Tibial artery (tissue), 4 donors: ENCODE measurements around the gene PDE7B.
A peak's percentile ranks its signal among the peaks of the same experiment; 100 is the strongest.

Experiments used
- DNase-seq, 2 donors: peaks; one replicate each; pipeline ENCODE4 v3.0.0-alpha.2; 2019
- H3K27ac ChIP-seq, 2 donors: fragments of 200-600 bp; sonication (generic) in 1 of 2; 1 replicate in 1 of 2; 2 replicates in 1 of 2; pipeline ENCODE4 v1.5.1; 2018 to 2019; ENCODE audit warnings: mild to moderate bottlenecking in 1 of 2
- H3K27me3 ChIP-seq, 2 donors: fragments of 200-600 bp; sonication (generic) in 1 of 2; one replicate each; pipeline versions ENCODE4 v1.5.1 to v1.6.0; 2016 to 2019
- H3K36me3 ChIP-seq, 3 donors: fragments of 200-600 bp; sonication (generic) in 2 of 3; one replicate each; pipeline ENCODE4 v1.5.1; 2016 to 2019; ENCODE audit warnings: mild to moderate bottlenecking in 2 of 3
- H3K4me1 ChIP-seq, 4 donors: fragments of 200-600 bp; sonication (generic) in 2 of 4; 1 replicate in 3 of 4; 2 replicates in 1 of 4; pipeline ENCODE4 v1.5.1; 2016 to 2019
- H3K4me3 ChIP-seq, 2 donors: fragments of 200-600 bp; sonication (generic) in 1 of 2; 1 replicate in 1 of 2; 2 replicates in 1 of 2; pipeline ENCODE4 v1.5.1; 2018 to 2019; ENCODE audit warnings: mild to moderate bottlenecking in 2 of 2
- H3K9me3 ChIP-seq, 3 donors: fragments of 200-600 bp; sonication (generic) in 1 of 3; one replicate each; pipeline ENCODE4 v1.5.1; 2016 to 2019
- intact Hi-C: fragments of 100-400 bp; cut with DNase I; formaldehyde crosslinking; loops from one replicate; pipeline ENCODE4 v1.15.0; 2023; ENCODE audit warnings: low total_unique reads
- TF ChIP-seq, protein P1 (sequence below), 2 experiments: fragments of 200-600 bp in 1 of 2; fragments of 450-650 bp in 1 of 2; IDR thresholded peaks; one replicate each; pipeline ENCODE4 v1.5.1; 2017 to 2019; ENCODE audit warnings: antibody characterized with exemption in 2 of 2, mild to moderate bottlenecking in 1 of 2, moderate library complexity in 1 of 2

PDE7B gene

DNA sequence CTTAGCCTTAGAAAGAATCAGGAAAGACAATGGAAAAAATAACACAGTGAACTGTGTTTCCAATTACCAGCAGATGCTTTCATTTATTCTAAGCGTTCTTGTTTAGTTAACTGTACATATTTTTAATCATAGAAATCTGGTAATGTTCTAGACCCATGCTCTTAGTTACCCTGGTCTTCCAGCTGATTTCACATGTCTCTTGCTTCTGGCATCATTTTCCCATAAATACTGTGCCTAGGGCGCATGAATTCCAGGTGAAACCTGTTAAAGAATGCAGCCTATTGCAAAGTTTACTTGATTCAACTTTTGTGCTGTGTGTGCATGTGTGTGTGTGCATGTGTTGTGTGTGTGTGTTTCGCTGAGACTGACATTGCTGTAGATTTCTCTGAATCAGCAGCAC is 178.6 kb downstream of the PDE7B start:
- TF ChIP-seq, protein P1, sequence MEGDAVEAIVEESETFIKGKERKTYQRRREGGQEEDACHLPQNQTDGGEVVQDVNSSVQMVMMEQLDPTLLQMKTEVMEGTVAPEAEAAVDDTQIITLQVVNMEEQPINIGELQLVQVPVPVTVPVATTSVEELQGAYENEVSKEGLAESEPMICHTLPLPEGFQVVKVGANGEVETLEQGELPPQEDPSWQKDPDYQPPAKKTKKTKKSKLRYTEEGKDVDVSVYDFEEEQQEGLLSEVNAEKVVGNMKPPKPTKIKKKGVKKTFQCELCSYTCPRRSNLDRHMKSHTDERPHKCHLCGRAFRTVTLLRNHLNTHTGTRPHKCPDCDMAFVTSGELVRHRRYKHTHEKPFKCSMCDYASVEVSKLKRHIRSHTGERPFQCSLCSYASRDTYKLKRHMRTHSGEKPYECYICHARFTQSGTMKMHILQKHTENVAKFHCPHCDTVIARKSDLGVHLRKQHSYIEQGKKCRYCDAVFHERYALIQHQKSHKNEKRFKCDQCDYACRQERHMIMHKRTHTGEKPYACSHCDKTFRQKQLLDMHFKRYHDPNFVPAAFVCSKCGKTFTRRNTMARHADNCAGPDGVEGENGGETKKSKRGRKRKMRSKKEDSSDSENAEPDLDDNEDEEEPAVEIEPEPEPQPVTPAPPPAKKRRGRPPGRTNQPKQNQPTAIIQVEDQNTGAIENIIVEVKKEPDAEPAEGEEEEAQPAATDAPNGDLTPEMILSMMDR (IDR thresholded peaks at IDR 0.05): no peak
- no peak for DNase-seq
- intact Hi-C loops: no loop called here

DNA sequence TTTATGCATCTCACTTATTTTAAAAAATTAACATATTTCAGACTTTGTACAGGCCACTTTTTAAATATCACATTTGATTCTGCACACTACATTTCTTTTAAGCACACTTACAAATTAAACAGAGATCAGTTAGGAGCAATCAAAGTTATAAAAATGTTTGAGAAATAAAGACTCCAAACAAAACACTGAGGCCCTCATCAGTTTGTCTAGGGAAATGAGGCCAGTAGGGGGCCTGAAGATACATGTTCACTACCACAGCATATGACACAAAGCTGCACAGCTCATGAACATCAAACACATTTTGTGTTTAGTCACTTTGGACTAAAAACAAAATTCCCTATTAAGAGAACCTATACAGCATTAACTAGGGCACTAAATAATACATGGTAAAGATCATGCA is 180.5 kb downstream of the PDE7B start:
- TF ChIP-seq, protein P1 (IDR thresholded peaks at IDR 0.05): peak in 1 of 2 experiments; percentile 15
- intact Hi-C loops: no loop called here
- H3K9me3 ChIP-seq: no peaks in the 10 kb centered on the region
- no peak for DNase-seq
- H3K27me3 ChIP-seq: no peaks in the 10 kb centered on the region
- no peak overlapping the region for H3K4me3 ChIP-seq
- peaks cover 0 to 21% (median 5%) of the 10 kb centered on the region in 4 donors for H3K4me1 ChIP-seq
- H3K27ac ChIP-seq: no peak overlapping the region
- H3K36me3 ChIP-seq: no peaks in the 10 kb centered on the region

More for the DNA sequence above, 178.6 kb downstream of the PDE7B start:
- Histone ChIP-seq H3K4me1 (peaks cover 0 to 3% (median 1%) of the 10 kb centered on the region in 4 donors), H3K27me3 (no peaks in the 10 kb centered on the region), H3K27ac (no peak overlapping the region), H3K36me3 (no peaks in the 10 kb centered on the region), H3K9me3 (no peaks in the 10 kb centered on the region), H3K4me3 (no peak overlapping the region)

- no peaks in the 10 kb centered on the region for H3K27me3 ChIP-seq
- peaks cover 0 to 34% (median 8%) of the 10 kb centered on the region in 4 donors for H3K4me1 ChIP-seq
- H3K36me3 ChIP-seq: no peaks in the 10 kb centered on the region
- intact Hi-C loops: no loop called here
- TF ChIP-seq, protein P1 (IDR thresholded peaks at IDR 0.05): no peak
- H3K4me3 ChIP-seq: no peak overlapping the region
- no peak overlapping the region for H3K27ac ChIP-seq
- H3K9me3 ChIP-seq: no peaks in the 10 kb centered on the region
- DNase-seq: no peak
Observed at GRCh38 chr6:136033416-136033815, 181.9 kb downstream of the PDE7B start.

DNA sequence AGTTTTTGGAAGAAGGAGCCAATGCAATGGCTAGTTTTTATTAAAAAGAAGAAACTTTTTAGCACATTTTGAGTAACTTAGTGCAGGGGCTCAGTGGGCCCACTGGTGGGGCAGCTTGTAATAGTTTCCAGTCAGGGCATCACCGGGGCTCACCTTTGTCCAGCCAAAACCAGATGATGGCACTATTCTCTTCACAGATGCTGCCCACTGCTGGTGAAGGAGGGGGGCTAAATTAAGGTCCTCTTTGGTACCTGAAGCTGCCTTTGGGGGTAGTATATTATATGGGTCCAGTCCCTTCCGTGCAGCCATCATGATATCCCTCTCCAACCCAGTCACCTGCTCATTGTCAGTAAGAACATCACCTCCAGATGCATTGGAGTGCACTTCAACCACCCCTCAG is 182.9 kb downstream of the PDE7B start:
- Histone ChIP-seq H3K27me3 (no peaks in the 10 kb centered on the region), H3K4me3 (no peak overlapping the region), H3K27ac (no peak overlapping the region), H3K9me3 (no peaks in the 10 kb centered on the region), H3K36me3 (no peaks in the 10 kb centered on the region), H3K4me1 (peaks cover 0 to 34% (median 8%) of the 10 kb centered on the region in 4 donors)
- no peak for DNase-seq
- TF ChIP-seq, protein P1 (IDR thresholded peaks at IDR 0.05): no peak
- intact Hi-C loops: no loop called here

GRCh38 chr6:136035378-136036070 is 184.0 kb downstream of the PDE7B start:
- peak overlapping the region in 1 of 2 donors; percentile 7 for H3K27ac ChIP-seq
- H3K36me3 ChIP-seq: no peaks in the 10 kb centered on the region
- DNase-seq: no peak
- H3K4me1 ChIP-seq: peaks cover 0 to 34% (median 8%) of the 10 kb centered on the region in 4 donors
- TF ChIP-seq, protein P1 (IDR thresholded peaks at IDR 0.05): no peak
- no peaks in the 10 kb centered on the region for H3K27me3 ChIP-seq
- H3K9me3 ChIP-seq: no peaks in the 10 kb centered on the region
- intact Hi-C loops: no loop called here
- H3K4me3 ChIP-seq: no peak overlapping the region
